GM13976 (cell line): ENCODE results near the gene SUFU.

Experiments
- DNase-seq: peaks from one replicate; pipeline ENCODE4 v3.0.0; 2012; ENCODE audit warnings: low spot score
- in situ Hi-C: fragments of 300-500 bp; cut with MboI; formaldehyde crosslinking; loops from one replicate; pipeline ENCODE4 v1.12.0; 2022; ENCODE audit warnings: low sequenced_read_pairs, mixed read lengths, inconsistent platforms; ENCODE audit not compliant: unreplicated experiment
- TF ChIP-seq, protein P1 (sequence below): IDR thresholded peaks from 2 replicates; pipeline ENCODE4 v1.5.1; 2012; ENCODE audit warnings: borderline replicate concordance, mild to moderate bottlenecking; ENCODE audit not compliant: insufficient read depth; ENCODE audit errors: extremely low read depth, missing control alignments, control extremely low read depth

Gene SUFU

DNA sequence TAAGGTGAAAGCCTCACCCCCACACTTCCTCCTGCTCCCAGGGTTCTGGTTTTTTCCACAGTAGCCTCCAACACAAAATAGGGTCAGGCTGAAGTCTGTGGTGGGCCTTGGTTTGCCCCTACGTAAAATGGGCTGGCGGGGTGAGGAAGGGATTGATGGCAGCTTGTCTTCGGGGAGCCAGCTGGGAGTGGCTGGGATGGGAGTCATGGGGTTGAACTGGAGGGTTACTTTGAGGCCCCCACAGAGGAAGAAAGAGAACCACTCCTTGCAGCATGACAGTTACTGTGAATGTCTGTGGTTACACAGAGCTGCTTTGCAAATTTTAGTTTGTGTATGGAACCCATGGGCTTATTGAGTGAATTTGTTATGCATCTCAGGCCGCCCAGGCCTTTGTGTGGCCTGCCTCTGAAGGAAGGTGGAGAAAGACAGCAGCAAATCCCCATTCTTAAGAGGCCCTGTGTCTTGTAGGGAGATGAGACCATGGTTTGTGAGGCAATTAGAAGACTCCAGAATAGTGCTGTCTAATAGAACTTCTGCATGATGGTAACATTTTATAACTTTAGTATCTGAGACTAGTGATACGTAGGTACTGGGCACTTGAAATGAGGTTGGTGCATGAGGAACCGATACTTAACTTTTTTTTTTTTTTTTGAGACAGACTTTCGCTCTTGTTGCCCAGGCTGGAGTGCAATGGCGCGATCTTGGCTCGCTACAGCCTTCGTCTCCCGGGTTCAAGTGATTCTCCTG, 148.6 kb downstream of the SUFU start:
- peak; percentile 76 for DNase-seq
- TF ChIP-seq, protein P1, sequence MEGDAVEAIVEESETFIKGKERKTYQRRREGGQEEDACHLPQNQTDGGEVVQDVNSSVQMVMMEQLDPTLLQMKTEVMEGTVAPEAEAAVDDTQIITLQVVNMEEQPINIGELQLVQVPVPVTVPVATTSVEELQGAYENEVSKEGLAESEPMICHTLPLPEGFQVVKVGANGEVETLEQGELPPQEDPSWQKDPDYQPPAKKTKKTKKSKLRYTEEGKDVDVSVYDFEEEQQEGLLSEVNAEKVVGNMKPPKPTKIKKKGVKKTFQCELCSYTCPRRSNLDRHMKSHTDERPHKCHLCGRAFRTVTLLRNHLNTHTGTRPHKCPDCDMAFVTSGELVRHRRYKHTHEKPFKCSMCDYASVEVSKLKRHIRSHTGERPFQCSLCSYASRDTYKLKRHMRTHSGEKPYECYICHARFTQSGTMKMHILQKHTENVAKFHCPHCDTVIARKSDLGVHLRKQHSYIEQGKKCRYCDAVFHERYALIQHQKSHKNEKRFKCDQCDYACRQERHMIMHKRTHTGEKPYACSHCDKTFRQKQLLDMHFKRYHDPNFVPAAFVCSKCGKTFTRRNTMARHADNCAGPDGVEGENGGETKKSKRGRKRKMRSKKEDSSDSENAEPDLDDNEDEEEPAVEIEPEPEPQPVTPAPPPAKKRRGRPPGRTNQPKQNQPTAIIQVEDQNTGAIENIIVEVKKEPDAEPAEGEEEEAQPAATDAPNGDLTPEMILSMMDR, result no peak
- in situ Hi-C loops, result no loop called here

DNA sequence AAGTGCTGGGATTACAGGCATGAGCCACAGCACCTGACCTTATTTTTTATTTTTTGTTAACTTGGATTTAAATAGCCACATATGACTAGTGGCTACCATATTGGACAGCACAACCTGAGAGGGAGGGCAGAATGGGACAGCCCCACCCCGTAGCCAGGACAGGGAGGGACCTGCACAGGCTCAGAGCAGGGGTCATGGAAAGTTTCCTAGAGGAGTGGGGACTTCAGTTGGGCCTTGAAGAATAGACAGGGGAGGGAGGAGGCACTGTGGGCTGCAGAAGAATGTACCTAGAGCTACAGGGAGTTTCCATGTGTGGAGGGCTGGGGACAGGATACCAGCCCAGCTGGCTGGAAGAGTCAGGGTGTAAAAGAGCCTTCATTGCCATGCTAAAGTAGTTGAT, 149.3 kb downstream of the SUFU start:
- peak; percentile 41 for DNase-seq
- in situ Hi-C loops, result no loop called here
- TF ChIP-seq, protein P1, result no peak

DNA sequence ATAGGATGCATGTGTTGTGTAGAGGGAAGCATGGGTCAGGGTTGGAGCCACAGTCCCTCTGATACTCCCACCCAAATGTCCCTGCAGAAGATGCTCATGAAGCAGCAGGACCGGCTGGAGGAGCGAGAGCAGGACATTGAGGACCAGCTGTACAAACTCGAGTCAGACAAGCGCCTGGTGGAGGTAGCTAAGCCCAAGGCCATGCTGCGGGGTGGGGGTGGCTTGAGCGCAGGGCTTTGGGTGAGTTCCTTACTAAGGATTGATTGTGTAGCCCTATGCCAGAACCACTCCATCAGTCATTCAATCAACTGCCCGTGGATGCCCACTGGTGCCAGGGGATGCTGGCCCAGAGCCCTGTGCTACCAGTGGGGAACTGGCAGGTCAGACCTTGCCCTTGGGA, 150.8 kb downstream of the SUFU start:
- in situ Hi-C loops, result no loop called here
- TF ChIP-seq, protein P1, result no peak
- no peak for DNase-seq

DNA sequence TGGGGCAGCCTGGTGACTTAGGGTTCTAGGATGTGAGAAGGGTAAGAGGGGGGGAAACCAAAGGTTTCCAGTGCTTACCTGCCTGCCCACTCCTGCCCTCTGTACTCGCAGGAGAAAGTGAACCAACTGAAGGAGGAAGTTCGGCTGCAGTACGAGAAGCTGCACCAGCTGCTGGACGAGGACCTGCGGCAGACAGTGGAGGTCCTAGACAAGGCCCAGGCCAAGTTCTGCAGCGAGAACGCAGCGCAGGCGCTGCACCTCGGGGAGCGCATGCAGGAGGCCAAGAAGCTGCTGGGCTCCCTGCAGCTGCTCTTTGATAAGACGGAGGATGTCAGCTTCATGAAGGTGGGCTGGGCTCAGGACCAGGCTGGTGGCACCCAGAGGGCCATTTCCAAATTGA, 151.2 kb downstream of the SUFU start:
- in situ Hi-C loops, result no loop called here
- TF ChIP-seq, protein P1, result no peak
- DNase-seq, result no peak

DNA sequence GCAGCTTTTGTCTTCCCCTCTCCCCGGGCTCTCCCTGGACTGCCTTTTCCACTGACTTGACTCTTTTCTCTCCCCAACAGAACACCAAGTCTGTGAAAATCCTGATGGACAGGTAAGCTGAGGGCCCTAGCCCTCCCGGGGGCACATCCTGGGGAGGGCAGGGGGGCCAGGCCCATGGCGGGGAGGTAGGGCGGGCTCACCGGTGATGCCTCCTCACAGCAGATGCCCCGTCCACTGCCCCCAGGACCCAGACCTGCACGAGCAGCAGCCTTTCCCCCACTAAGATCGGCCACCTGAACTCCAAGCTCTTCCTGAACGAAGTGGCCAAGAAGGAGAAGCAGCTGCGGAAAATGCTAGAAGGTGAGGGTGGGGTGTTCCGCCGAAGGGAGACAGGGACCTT, 152.3 kb downstream of the SUFU start:
- TF ChIP-seq, protein P1, result no peak
- in situ Hi-C loops, result no loop called here
- no peak for DNase-seq

DNA sequence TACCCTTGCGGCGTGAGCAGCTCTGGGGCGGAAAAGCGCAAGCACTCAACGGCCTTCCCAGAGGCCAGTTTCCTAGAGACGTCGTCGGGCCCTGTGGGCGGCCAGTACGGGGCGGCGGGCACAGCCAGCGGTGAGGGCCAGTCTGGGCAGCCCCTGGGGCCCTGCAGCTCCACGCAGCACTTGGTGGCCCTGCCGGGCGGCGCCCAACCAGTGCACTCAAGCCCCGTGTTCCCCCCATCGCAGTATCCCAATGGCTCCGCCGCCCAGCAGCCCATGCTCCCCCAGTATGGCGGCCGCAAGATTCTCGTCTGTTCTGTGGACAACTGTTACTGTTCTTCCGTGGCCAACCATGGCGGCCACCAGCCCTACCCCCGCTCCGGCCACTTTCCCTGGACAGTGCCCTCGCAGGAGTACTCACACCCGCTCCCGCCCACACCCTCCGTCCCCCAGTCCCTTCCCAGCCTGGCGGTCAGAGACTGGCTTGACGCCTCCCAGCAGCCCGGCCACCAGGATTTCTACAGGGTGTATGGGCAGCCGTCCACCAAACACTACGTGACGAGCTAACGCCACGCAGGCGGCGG, 153.1 kb downstream of the SUFU start:
- in situ Hi-C loops, result no loop called here
- no peak for DNase-seq
- TF ChIP-seq, protein P1, result no peak
